GM12878 (cell line): ENCODE measurements around the gene SHROOM2. TPM values are rescaled to one million over a fixed set of nuclear protein-coding genes. Genes with fewer than 3 reads are reported as not detected.

Experiments
- ATAC-seq: fragments of 200-7000 bp; cut with Tn5 transposase; 3 replicates; pipeline ENCODE4 v1.9.1; 2020; ENCODE audit warnings: mild to moderate bottlenecking, moderate library complexity
- BruUV-seq: library from RNA; stranded (reverse); fragments of 400-500 nt; replicated peaks from 2 replicates; lab custom pipeline; 2021; lab: Mats Ljungman, UMichigan
- CTCF ChIA-PET: fragments of 300-600 bp; sonication (Branson Sonifier 250); formaldehyde crosslinking; extraction: SDS; loops from one replicate; lab custom pipeline; 2021; ENCODE audit warnings: inconsistent platforms; lab: Yijun Ruan, JAX
- POLR2A ChIA-PET: fragments of 350-600 bp; formaldehyde crosslinking; extraction: SDS; loops from one replicate; lab custom pipeline; 2021; ENCODE audit warnings: inconsistent platforms; lab: Charles Lee
- RAD21 ChIA-PET: fragments of 300-600 bp; sonication (Branson Sonifier 250); formaldehyde crosslinking; loops from one replicate; lab custom pipeline; 2023; ENCODE audit warnings: antibody characterized with exemption; ENCODE audit not compliant: unreplicated experiment; lab: Charles Lee
- SMC1A ChIA-PET: fragments of 300-600 bp; sonication (Branson Sonifier 250); formaldehyde crosslinking; loops from one replicate; lab custom pipeline; 2023; ENCODE audit not compliant: unreplicated experiment, uncharacterized antibody; lab: Charles Lee
- DNase-seq: peaks from one replicate; pipeline ENCODE4 v3.0.0-alpha.2; 2011; ENCODE audit warnings: low read depth, low spot score
- FAIRE-seq: peaks from 3 replicates; lab custom pipeline; 2011; peaks lifted over from hg19 to GRCh38; lab: Jason Lieb, UNC
- H2AFZ ChIP-seq: 2 replicates; pipeline ENCODE4 v1.6.0; 2011; ENCODE audit warnings: low read depth, low read length, control low read depth; ENCODE audit not compliant: control insufficient read depth
- H3K27ac ChIP-seq: 2 replicates; pipeline ENCODE4 v1.5.1; 2011; ENCODE audit warnings: control low read depth; ENCODE audit not compliant: control insufficient read depth, insufficient read depth
- H3K27me3 ChIP-seq, 2 experiments: replicated peaks in 1 of 2; 2 replicates each; pipeline versions ENCODE4 v1.6.0 to v1.6.1; 2011; ENCODE audit warnings: low read length in 1 of 2; ENCODE audit not compliant: control insufficient read depth in 2 of 2, insufficient read depth in 2 of 2
- H3K36me3 ChIP-seq, 2 experiments: 2 replicates each; pipeline ENCODE4 v1.5.1; 2011; ENCODE audit warnings: low read length in 1 of 2; ENCODE audit not compliant: control insufficient read depth in 2 of 2, insufficient read depth in 2 of 2
- H3K4me1 ChIP-seq: 2 replicates; pipeline ENCODE4 v1.6.1; 2011; ENCODE audit warnings: mild to moderate bottlenecking, low read length, moderate library complexity, mixed read lengths; ENCODE audit not compliant: control insufficient read depth, insufficient read depth
- H3K4me2 ChIP-seq: 2 replicates; pipeline ENCODE4 v1.6.0; 2011; ENCODE audit warnings: control low read depth; ENCODE audit not compliant: control insufficient read depth, insufficient read depth
- H3K4me3 ChIP-seq: fragments of 200-600 bp; sonication (generic); 2 replicates; pipeline ENCODE4 v1.5.1; 2016
- H3K79me2 ChIP-seq: 2 replicates; pipeline ENCODE4 v1.6.0; 2011; ENCODE audit warnings: low read length; ENCODE audit not compliant: control insufficient read depth, insufficient read depth
- H3K9ac ChIP-seq: 2 replicates; pipeline ENCODE4 v1.8.0; 2011; ENCODE audit warnings: low read length, control low read depth, mixed read lengths; ENCODE audit not compliant: control insufficient read depth, insufficient read depth
- H3K9me3 ChIP-seq: replicated peaks from 3 replicates; pipeline ENCODE4 v1.5.1; 2011; ENCODE audit warnings: mild to moderate bottlenecking, low read length; ENCODE audit not compliant: control insufficient read depth, insufficient read depth
- H4K20me1 ChIP-seq: 2 replicates; pipeline ENCODE4 v1.6.0; 2011; ENCODE audit not compliant: control insufficient read depth, insufficient read depth
- BHLHE40 ChIP-seq, 2 experiments: fragments of 450-650 bp in 1 of 2; IDR thresholded peaks; 2 replicates each; pipeline ENCODE4 v1.6.1; 2011 to 2017; ENCODE audit warnings: low read depth in 2 of 2, borderline replicate concordance in 1 of 2, improper control_type of control experiment in 1 of 2, low read length in 1 of 2, mild to moderate bottlenecking in 1 of 2
- CBFB ChIP-seq: IDR thresholded peaks from 2 replicates; pipeline ENCODE4 v1.6.1; 2016; ENCODE audit warnings: antibody characterized with exemption, low read depth
- CHD2 ChIP-seq: IDR thresholded peaks from 2 replicates; pipeline ENCODE4 v1.6.1; 2011; ENCODE audit warnings: low read depth, low read length, improper control_type of control experiment, borderline replicate concordance
- GATAD2B ChIP-seq: fragments of 450-650 bp; conservative IDR thresholded peaks from 2 replicates; pipeline ENCODE4 v1.6.1; 2017; ENCODE audit warnings: low read depth, mild to moderate bottlenecking, moderate library complexity
- NFXL1 ChIP-seq: fragments of 450-650 bp; IDR thresholded peaks from 2 replicates; pipeline ENCODE4 v1.6.1; 2017; ENCODE audit warnings: antibody characterized with exemption, mild to moderate bottlenecking, borderline replicate concordance
- PAX5 ChIP-seq: IDR thresholded peaks from 2 replicates; pipeline ENCODE4 v1.6.1; 2011; ENCODE audit warnings: low read depth, low read length, borderline replicate concordance
- PAX8 ChIP-seq: fragments of 450-650 bp; IDR thresholded peaks from 2 replicates; pipeline ENCODE4 v1.6.1; 2017; ENCODE audit warnings: mild to moderate bottlenecking, moderate library complexity
- RAD21 ChIP-seq: IDR thresholded peaks from 2 replicates; pipeline ENCODE4 v1.6.1; 2011; ENCODE audit warnings: mild to moderate bottlenecking, low read depth, low read length, moderate library complexity; ENCODE audit not compliant: insufficient read depth
- ZBTB40 ChIP-seq: fragments of 450-650 bp; IDR thresholded peaks from 2 replicates; pipeline ENCODE4 v1.6.1; 2016; ENCODE audit warnings: mild to moderate bottlenecking, moderate library complexity, borderline replicate concordance
- WGBS: methylation state at CpG from one replicate; pipeline ENCODE4 v1.1.6; 2016; ENCODE audit warnings: low lambda C conversion rate; ENCODE audit not compliant: insufficient replicate concordance, insufficient coverage; ENCODE audit errors: missing lambda C conversion rate; 5-methylcytosine and 5-hydroxymethylcytosine counted together
- in situ Hi-C: fragments of 300-500 bp; cut with MboI; formaldehyde crosslinking; loops from 9 replicates; pipeline ENCODE4 v1.14.3; 2018; ENCODE audit warnings: mixed read lengths
- intact Hi-C: fragments of 100-400 bp; cut with micrococcal nuclease; formaldehyde crosslinking; loops from one replicate; pipeline ENCODE4 v1.14.2; 2022; ENCODE audit not compliant: unreplicated experiment
- polyA plus RNA-seq, 11 experiments: library from polyadenylated mRNA; depleted of rRNA in 4 of 11; unstranded in 6 of 11; stranded (reverse) in 5 of 11; fragments of >200 nt; fragmentation: Nextera tagmentation in 4 of 11; fragmentation: Illumina TruSeq in 1 of 11; extraction: Ambion mirVana in 4 of 11; extraction: Trizol in 1 of 11; gene quantifications; 1 replicate in 1 of 11; 2 replicates in 10 of 11; pipeline versions ENCODE4 v1.2.1 to v1.2.3, GENCODE V29; 2011 to 2016; ENCODE audit warnings: inconsistent platforms in 2 of 11, missing spikeins in 2 of 11, low read depth in 1 of 11
- total RNA-seq, 4 experiments: library from RNA; depleted of rRNA in 3 of 4; stranded (reverse); fragments of >200 nt in 3 of 4; fragmentation: Illumina TruSeq in 1 of 4; extraction: Trizol in 1 of 4; gene quantifications; 2 replicates each; pipeline versions ENCODE4 v1.2.1 to v1.2.3, GENCODE V29; 2013 to 2021
- TF ChIP-seq, protein P1 (sequence below): fragments of 150-350 bp; IDR thresholded peaks from 2 replicates; pipeline ENCODE4 v1.6.1; 2014; ENCODE audit warnings: mild to moderate bottlenecking, low read depth, low read length

Gene SHROOM2
- total and polyA plus RNA-seq, 10 of the 15 experiments (the other 5 are each of a cell fraction or from before 2014, with no cell fraction given), result under 0.01 to 0.15 (median 0.09) TPM; not detected in 2

GRCh38 chrX:9847071-9847470 is 60.8 kb downstream of the SHROOM2 start (continued):
- TF ChIP-seq PAX5 (no peak), CBFB (no peak)
- TF ChIP-seq, all 136 proteins: peak for 0

DNA sequence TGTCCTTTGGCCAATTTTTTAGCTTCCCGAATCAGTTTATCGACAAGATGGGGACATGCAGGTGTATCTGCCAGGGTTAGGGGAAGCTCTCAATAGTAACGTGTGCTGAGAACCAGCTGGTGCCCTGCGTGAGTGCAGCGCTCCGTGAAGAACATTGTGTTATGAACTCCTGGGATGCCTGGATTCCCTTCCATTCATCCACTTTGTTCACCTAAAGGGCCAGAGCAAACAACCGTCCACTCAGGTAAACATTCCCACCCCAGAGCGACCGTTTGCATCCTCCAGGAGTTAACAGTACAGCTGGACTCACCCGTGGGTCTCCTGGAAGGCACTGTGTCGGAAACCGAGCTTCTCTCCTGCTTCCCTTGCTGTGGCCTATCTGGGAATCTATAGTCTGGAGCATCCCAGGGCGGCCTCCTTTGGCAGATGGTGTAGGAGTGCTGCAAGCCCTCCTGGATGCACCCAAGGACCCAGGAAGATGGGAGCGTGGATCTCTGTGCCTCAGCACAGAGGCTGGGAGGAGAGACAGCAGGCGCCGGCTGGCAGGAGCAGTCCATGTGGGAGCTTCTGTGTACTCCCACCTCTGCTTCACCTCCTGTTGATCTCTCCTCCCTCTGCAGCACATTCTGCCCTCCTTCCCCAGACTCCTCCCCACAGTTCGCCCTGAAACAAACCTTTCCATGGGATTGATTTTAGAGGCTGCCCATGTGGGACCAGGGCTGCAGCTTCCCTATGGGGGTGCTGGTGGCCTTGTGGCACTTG is 62.7 kb downstream of the SHROOM2 start:
- H3K27me3 ChIP-seq, result no peaks in the 10 kb centered on the region; a peak in 1 of 4 replicates
- no peak for FAIRE-seq
- no peaks in the 10 kb centered on the region for H3K9me3 ChIP-seq
- intact Hi-C loops (no loop called here), in situ Hi-C loops (no loop called here)
- H3K9ac ChIP-seq, result no peak overlapping the region
- no TSS peak for BruUV-seq
- WGBS, result 42% methylated on average over 17 of the region's 17 CpGs
- no peaks in the 10 kb centered on the region for H3K4me1 ChIP-seq
- H3K36me3 ChIP-seq, result no peaks in the 10 kb centered on the region
- ChIA-PET RAD21 (no interaction called here), POLR2A (no interaction called here), SMC1A (no interaction called here), CTCF (interaction anchor here (0.5 to 1.2 kb wide), 2 partner anchors 8 to 139 kb away, joined by 3 read pairs; no protein-coding TSS in a partner anchor)
- H3K4me3 ChIP-seq, result no peak overlapping the region
- no peaks in the 10 kb centered on the region for H3K79me2 ChIP-seq
- H3K4me2 ChIP-seq, result no peak overlapping the region
- H4K20me1 ChIP-seq, result no peaks in the 10 kb centered on the region
- no peak overlapping the region for H2AFZ ChIP-seq
- no peak for DNase-seq
- TF ChIP-seq RAD21, result no peak
- no peak for TF ChIP-seq NFXL1
- no peak for TF ChIP-seq ZBTB40
- TF ChIP-seq GATAD2B, result no peak
- TF ChIP-seq BHLHE40 (IDR thresholded peaks at IDR 0.05; ENCODE audit: borderline replicate concordance in 1 of 2, low read depth in 2 of 2, low read length in 1 of 2), result no peak
- TF ChIP-seq, protein P1, sequence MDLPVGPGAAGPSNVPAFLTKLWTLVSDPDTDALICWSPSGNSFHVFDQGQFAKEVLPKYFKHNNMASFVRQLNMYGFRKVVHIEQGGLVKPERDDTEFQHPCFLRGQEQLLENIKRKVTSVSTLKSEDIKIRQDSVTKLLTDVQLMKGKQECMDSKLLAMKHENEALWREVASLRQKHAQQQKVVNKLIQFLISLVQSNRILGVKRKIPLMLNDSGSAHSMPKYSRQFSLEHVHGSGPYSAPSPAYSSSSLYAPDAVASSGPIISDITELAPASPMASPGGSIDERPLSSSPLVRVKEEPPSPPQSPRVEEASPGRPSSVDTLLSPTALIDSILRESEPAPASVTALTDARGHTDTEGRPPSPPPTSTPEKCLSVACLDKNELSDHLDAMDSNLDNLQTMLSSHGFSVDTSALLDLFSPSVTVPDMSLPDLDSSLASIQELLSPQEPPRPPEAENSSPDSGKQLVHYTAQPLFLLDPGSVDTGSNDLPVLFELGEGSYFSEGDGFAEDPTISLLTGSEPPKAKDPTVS, result no peak
- TF ChIP-seq CHD2, result no peak
- no peak for TF ChIP-seq PAX8
- ATAC-seq, result no peak
- H3K27ac ChIP-seq, result no peak overlapping the region
